ENCODE data around the gene TBC1D16. TPM values are rescaled to one million over a fixed set of nuclear protein-coding genes. Genes with fewer than 3 reads are reported as not detected.

The TBC1D16 gene
- total and polyA plus RNA-seq, 2 donors (not counting 1 experiment from before 2014, with no cell fraction given) = 8.3 to 30.4 TPM

- no peak for TF ChIP-seq EZH2 (IDR thresholded peaks at IDR 0.05; ENCODE audit: low read length, missing control alignments)
- no peak for TF ChIP-seq CTCF (conservative IDR thresholded peaks at IDR 0.05 in 1 of 2, IDR thresholded peaks at IDR 0.05 in 1 of 2; ENCODE audit: low read depth in 1 of 2, low read length in 2 of 2)
- H3K9ac ChIP-seq (ENCODE audit: insufficient read depth, low read length) = no peak overlapping the region
- no peak overlapping the region for H3K4me3 ChIP-seq (replicated peaks in 1 of 4; ENCODE audit: control extremely low read depth in 1 of 4, insufficient read depth in 1 of 4, low read depth in 3 of 4, low read length in 4 of 4)
- H2AFZ ChIP-seq (ENCODE audit: low read length) = no peak overlapping the region
- H3K4me2 ChIP-seq (ENCODE audit: extremely low read depth, insufficient read depth, low read length) = no peak overlapping the region
- no peaks in the 10 kb centered on the region for H3K4me1 ChIP-seq (ENCODE audit: control insufficient read depth, extremely low read depth, insufficient read depth, low read length)
- no peaks in the 10 kb centered on the region for H3K9me3 ChIP-seq (ENCODE audit: control insufficient read depth, insufficient read depth, low read depth, low read length)
- DNase-seq (ENCODE audit: low read depth in 2 of 2) = no peak
- H3K27me3 ChIP-seq (ENCODE audit: control insufficient read depth, insufficient read depth, low read length) = peaks cover 29% of the 10 kb centered on the region
- H3K36me3 ChIP-seq (ENCODE audit: control insufficient read depth, insufficient read depth, low read length) = no peaks in the 10 kb centered on the region
- H4K20me1 ChIP-seq (ENCODE audit: control insufficient read depth, extremely low read depth, insufficient read depth, low read length) = no peaks in the 10 kb centered on the region
- no peaks in the 10 kb centered on the region for H3K79me2 ChIP-seq (ENCODE audit: control insufficient read depth, insufficient read depth, low read length)
- no peak overlapping the region for H3K27ac ChIP-seq (ENCODE audit: insufficient read depth, low read length)
Observed at GRCh38 chr17:79931817-79932309, 103.8 kb downstream of the TBC1D16 start.

- DNase-seq (ENCODE audit: low read depth in 2 of 2) = peak in 1 of 2 donors; percentile 41
- H4K20me1 ChIP-seq (ENCODE audit: control insufficient read depth, extremely low read depth, insufficient read depth, low read length) = no peaks in the 10 kb centered on the region
Observed at GRCh38 chr17:79930877-79931816, 104.5 kb downstream of the TBC1D16 start.

More at GRCh38 chr17:79930877-79931816, 104.5 kb downstream of the TBC1D16 start:
- no peaks in the 10 kb centered on the region for H3K4me1 ChIP-seq (ENCODE audit: control insufficient read depth, extremely low read depth, insufficient read depth, low read length)
- peaks cover 29% of the 10 kb centered on the region for H3K27me3 ChIP-seq (ENCODE audit: control insufficient read depth, insufficient read depth, low read length)
- H3K9me3 ChIP-seq (ENCODE audit: control insufficient read depth, insufficient read depth, low read depth, low read length) = no peaks in the 10 kb centered on the region
- H3K4me3 ChIP-seq (replicated peaks in 1 of 4; ENCODE audit: control extremely low read depth in 1 of 4, insufficient read depth in 1 of 4, low read depth in 3 of 4, low read length in 4 of 4) = no peak overlapping the region
- no peaks in the 10 kb centered on the region for H3K36me3 ChIP-seq (ENCODE audit: control insufficient read depth, insufficient read depth, low read length)
- TF ChIP-seq EZH2 (IDR thresholded peaks at IDR 0.05; ENCODE audit: low read length, missing control alignments) = no peak
- TF ChIP-seq CTCF (conservative IDR thresholded peaks at IDR 0.05 in 1 of 2, IDR thresholded peaks at IDR 0.05 in 1 of 2; ENCODE audit: low read depth in 1 of 2, low read length in 2 of 2) = no peak
- H2AFZ ChIP-seq (ENCODE audit: low read length) = no peak overlapping the region
- H3K4me2 ChIP-seq (ENCODE audit: extremely low read depth, insufficient read depth, low read length) = no peak overlapping the region
- no peak overlapping the region for H3K27ac ChIP-seq (ENCODE audit: insufficient read depth, low read length)
- no peak overlapping the region for H3K9ac ChIP-seq (ENCODE audit: insufficient read depth, low read length)
- no peaks in the 10 kb centered on the region for H3K79me2 ChIP-seq (ENCODE audit: control insufficient read depth, insufficient read depth, low read length)
